ENCODE data around the gene SCN5A.

DNA sequence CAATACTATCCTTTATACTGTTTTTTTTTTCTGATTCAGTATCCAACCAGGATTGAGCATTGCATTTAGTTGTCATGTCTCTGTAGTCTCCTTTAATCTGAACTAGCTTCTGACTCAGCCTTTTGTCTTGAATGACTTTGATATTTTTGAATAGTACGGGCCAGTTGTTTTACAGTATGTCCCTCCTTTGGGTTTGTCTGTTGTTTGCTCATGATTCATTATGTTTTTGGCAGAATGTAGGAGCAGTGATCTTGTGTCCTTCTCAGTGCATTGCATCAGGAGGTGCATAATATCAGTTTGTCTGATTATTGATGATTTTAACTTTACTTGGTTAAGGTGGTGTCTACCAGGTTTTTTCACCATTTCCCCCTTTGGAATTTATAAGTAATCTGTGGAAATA, 132.8 kb downstream of the SCN5A start:
- TF ChIP-seq, protein P1, sequence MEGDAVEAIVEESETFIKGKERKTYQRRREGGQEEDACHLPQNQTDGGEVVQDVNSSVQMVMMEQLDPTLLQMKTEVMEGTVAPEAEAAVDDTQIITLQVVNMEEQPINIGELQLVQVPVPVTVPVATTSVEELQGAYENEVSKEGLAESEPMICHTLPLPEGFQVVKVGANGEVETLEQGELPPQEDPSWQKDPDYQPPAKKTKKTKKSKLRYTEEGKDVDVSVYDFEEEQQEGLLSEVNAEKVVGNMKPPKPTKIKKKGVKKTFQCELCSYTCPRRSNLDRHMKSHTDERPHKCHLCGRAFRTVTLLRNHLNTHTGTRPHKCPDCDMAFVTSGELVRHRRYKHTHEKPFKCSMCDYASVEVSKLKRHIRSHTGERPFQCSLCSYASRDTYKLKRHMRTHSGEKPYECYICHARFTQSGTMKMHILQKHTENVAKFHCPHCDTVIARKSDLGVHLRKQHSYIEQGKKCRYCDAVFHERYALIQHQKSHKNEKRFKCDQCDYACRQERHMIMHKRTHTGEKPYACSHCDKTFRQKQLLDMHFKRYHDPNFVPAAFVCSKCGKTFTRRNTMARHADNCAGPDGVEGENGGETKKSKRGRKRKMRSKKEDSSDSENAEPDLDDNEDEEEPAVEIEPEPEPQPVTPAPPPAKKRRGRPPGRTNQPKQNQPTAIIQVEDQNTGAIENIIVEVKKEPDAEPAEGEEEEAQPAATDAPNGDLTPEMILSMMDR (IDR thresholded peaks at IDR 0.05) = no peak
- no peak for TF ChIP-seq POLR2A (IDR thresholded peaks at IDR 0.05)
